Stomach (tissue), 4 donors: ENCODE results near the gene HNRNPC.
"Not testable (repeated sequence)": the region's sequence is repeated elsewhere in the genome, so short reads cannot be mapped to it uniquely, and the experiment has no call there.

ENCODE experiments used
- POLR2A ChIP-seq, 4 donors: fragments of 450-650 bp; IDR thresholded peaks; one replicate each; pipeline ENCODE4 v1.6.1; 2016; ENCODE audit warnings: antibody characterized with exemption in 4 of 4, control low read depth in 2 of 4, mild to moderate bottlenecking in 1 of 4, moderate library complexity in 1 of 4
- TF ChIP-seq, protein P1 (sequence below), 7 experiments: fragments of 450-650 bp in 4 of 7; fragments of 200-600 bp in 3 of 7; sonication (generic) in 3 of 7; IDR thresholded peaks; one replicate each; pipeline ENCODE4 v1.5.1; 2016 to 2019; ENCODE audit warnings: antibody characterized with exemption in 7 of 7, control low read depth in 2 of 7, mild to moderate bottlenecking in 1 of 7

DNA sequence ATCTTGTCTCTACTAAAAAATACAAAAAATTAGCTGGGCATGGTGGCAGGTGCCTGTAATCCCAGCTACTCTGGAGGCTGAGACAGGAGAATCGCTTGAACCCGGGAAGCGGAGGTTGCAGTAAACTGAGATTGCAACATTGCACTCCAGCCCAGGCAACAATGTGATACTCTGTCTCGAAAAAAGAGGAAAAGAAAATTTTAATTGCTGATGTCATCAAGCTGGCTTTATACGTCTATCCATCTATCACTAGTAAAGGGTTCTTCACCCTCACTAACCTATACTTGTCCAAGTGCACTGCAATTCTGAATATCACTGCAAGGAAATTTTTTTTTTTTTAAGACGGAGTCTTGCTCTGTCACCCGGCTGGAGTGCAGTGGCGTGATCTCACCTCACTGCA is 12.7 kb upstream of the HNRNPC start:
- TF ChIP-seq, protein P1, sequence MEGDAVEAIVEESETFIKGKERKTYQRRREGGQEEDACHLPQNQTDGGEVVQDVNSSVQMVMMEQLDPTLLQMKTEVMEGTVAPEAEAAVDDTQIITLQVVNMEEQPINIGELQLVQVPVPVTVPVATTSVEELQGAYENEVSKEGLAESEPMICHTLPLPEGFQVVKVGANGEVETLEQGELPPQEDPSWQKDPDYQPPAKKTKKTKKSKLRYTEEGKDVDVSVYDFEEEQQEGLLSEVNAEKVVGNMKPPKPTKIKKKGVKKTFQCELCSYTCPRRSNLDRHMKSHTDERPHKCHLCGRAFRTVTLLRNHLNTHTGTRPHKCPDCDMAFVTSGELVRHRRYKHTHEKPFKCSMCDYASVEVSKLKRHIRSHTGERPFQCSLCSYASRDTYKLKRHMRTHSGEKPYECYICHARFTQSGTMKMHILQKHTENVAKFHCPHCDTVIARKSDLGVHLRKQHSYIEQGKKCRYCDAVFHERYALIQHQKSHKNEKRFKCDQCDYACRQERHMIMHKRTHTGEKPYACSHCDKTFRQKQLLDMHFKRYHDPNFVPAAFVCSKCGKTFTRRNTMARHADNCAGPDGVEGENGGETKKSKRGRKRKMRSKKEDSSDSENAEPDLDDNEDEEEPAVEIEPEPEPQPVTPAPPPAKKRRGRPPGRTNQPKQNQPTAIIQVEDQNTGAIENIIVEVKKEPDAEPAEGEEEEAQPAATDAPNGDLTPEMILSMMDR (IDR thresholded peaks at IDR 0.05): not testable (repeated sequence)
- not testable (repeated sequence) for TF ChIP-seq POLR2A (IDR thresholded peaks at IDR 0.05)
